Testis (tissue), 3 donors: Measurements from ENCODE around the gene OSTF1. TPM values are rescaled to one million over a fixed set of nuclear protein-coding genes. Genes with fewer than 3 reads are reported as not detected.

Experiments
- DNase-seq: peaks from one replicate; pipeline ENCODE4 v3.0.0-alpha.2; 2019
- H3K27ac ChIP-seq, 2 donors: fragments of 200-600 bp; sonication (generic); one replicate each; pipeline ENCODE4 v1.5.1; 2019
- H3K27me3 ChIP-seq: fragments of 200-600 bp; sonication (generic); one replicate; pipeline ENCODE4 v1.5.1; 2019
- H3K36me3 ChIP-seq: fragments of 200-600 bp; sonication (generic); one replicate; pipeline ENCODE4 v1.5.1; 2017; ENCODE audit warnings: low read depth; ENCODE audit errors: missing control alignments
- H3K4me1 ChIP-seq: fragments of 200-600 bp; sonication (generic); one replicate; pipeline ENCODE4 v1.5.1; 2019
- H3K4me3 ChIP-seq, 2 donors: fragments of 200-600 bp; sonication (generic); one replicate each; pipeline ENCODE4 v1.5.1; 2017 to 2019
- H3K9me3 ChIP-seq: fragments of 200-600 bp; sonication (generic); one replicate; pipeline ENCODE4 v1.5.1; 2017
- POLR2A ChIP-seq: fragments of 450-650 bp; IDR thresholded peaks from one replicate; pipeline ENCODE4 v1.6.1; 2017; ENCODE audit warnings: antibody characterized with exemption, mild to moderate bottlenecking, moderate library complexity
- WGBS, 2 donors: methylation state at CpG; one replicate each; pipeline ENCODE4 v1.1.5; 2018; 5-methylcytosine and 5-hydroxymethylcytosine counted together
- intact Hi-C: fragments of 100-400 bp; cut with DNase I; formaldehyde crosslinking; loops from one replicate; pipeline ENCODE4 v1.15.1; 2023; ENCODE audit warnings: low total_unique reads
- polyA plus RNA-seq: library from polyadenylated mRNA; stranded (reverse); fragments of 350-450 nt; fragmentation: Illumina TruSeq; extraction: RNeasy Lipid Tissue Mini Kit (QIAGEN cat#74804); gene quantifications from one replicate; pipeline ENCODE4 v1.2.3, GENCODE V29; 2014; ENCODE audit warnings: low read depth, low replicate concordance; ENCODE audit not compliant: insufficient read depth
- total RNA-seq, 2 donors: library from RNA; depleted of rRNA; stranded (reverse); fragments of >200 nt; gene quantifications; one replicate each; pipeline ENCODE4 v1.2.3, GENCODE V29; 2016
- TF ChIP-seq, protein P1 (sequence below), 3 experiments: fragments of 450-650 bp in 2 of 3; fragments of 200-600 bp in 1 of 3; sonication (generic) in 1 of 3; IDR thresholded peaks; one replicate each; pipeline ENCODE4 v1.5.1; 2016 to 2019; ENCODE audit warnings: antibody characterized with exemption in 3 of 3, mild to moderate bottlenecking in 2 of 3, moderate library complexity in 1 of 3

The OSTF1 gene
- total and polyA plus RNA-seq, 3 donors from 2014 or later = 25.2 to 34.2 (median 25.6) TPM

DNA sequence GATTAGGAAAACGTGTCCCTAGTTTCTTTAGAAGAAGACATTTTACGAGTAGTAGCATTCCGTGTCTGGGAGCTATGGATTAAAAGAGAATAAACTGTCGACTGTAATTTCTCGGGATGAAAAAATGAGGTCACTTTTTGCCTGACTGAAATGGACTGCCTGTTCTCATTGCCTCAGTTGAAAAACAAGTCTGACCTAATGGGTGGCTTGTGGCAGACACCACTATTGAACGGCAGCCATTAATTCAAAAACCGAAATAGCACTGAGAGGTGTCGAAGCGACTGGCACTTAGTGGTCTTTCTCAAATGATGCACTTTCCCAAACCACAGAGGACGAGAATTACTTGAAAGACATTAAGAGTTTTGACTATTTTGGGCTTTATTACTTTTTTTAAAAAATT lies 35.4 kb downstream of the OSTF1 start:
- DNase-seq = no peak
- H3K9me3 ChIP-seq = no peaks in the 10 kb centered on the region
- no peaks in the 10 kb centered on the region for H3K27me3 ChIP-seq
- H3K4me3 ChIP-seq = no peak overlapping the region
- no peaks in the 10 kb centered on the region for H3K4me1 ChIP-seq
- no peaks in the 10 kb centered on the region for H3K36me3 ChIP-seq
- no peak for TF ChIP-seq POLR2A
- TF ChIP-seq, protein P1, sequence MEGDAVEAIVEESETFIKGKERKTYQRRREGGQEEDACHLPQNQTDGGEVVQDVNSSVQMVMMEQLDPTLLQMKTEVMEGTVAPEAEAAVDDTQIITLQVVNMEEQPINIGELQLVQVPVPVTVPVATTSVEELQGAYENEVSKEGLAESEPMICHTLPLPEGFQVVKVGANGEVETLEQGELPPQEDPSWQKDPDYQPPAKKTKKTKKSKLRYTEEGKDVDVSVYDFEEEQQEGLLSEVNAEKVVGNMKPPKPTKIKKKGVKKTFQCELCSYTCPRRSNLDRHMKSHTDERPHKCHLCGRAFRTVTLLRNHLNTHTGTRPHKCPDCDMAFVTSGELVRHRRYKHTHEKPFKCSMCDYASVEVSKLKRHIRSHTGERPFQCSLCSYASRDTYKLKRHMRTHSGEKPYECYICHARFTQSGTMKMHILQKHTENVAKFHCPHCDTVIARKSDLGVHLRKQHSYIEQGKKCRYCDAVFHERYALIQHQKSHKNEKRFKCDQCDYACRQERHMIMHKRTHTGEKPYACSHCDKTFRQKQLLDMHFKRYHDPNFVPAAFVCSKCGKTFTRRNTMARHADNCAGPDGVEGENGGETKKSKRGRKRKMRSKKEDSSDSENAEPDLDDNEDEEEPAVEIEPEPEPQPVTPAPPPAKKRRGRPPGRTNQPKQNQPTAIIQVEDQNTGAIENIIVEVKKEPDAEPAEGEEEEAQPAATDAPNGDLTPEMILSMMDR (IDR thresholded peaks at IDR 0.05) = no peak
- 88 to 90% methylated on average over 10 of the region's 10 CpGs for WGBS, 2 donors
- no peak overlapping the region for H3K27ac ChIP-seq
- intact Hi-C loops = no loop called here

DNA sequence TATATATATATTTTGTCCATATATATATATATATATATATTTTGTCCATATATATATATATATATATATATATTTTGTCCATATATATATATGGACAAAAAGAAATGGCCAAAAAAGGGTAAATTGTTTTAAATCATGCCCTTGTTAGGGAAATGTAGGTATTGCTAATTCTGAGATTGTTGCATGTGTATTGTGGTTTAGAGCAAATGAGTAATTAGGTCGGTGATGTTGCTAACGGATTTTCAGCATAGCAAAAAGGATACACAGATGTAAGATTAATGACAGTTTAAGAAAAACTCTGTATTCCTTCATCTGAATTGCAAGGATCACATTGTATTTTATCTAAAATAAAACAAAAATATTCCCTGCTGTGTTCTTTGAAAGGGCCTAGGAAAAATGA lies 40.2 kb downstream of the OSTF1 start:
- TF ChIP-seq POLR2A = no peak
- TF ChIP-seq, protein P1 (IDR thresholded peaks at IDR 0.05) = no peak
- H3K27ac ChIP-seq = no peak overlapping the region
- no peaks in the 10 kb centered on the region for H3K9me3 ChIP-seq
- H3K36me3 ChIP-seq = no peaks in the 10 kb centered on the region
- H3K27me3 ChIP-seq = no peaks in the 10 kb centered on the region
- no peaks in the 10 kb centered on the region for H3K4me1 ChIP-seq
- WGBS, 2 donors = 87 to 89% methylated on average over 2 of the region's 2 CpGs
- no peak overlapping the region for H3K4me3 ChIP-seq
- DNase-seq = no peak
- intact Hi-C loops = no loop called here

DNA sequence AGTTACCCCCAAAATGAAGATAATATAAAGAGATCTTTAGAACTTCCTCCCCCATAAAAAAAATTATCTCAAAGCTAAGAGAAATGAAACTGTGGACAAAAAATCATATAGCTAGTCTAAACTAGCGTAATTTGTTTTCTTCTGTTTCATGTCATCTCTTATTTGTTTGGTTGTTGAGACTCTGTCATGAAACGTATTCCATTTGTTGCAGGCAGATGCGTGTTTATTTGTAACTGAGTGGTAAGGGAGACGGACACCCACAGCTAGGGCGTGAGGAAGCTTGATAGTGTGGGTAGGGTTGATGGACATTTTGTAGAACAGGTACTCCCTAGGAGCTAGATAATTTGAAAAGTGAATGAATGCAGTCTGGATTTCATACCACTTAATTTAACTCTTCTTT lies 41.9 kb downstream of the OSTF1 start:
- 96 to 97% methylated on average over 5 of the region's 5 CpGs for WGBS, 2 donors
- no peaks in the 10 kb centered on the region for H3K4me1 ChIP-seq
- no peak overlapping the region for H3K4me3 ChIP-seq
- intact Hi-C loops = no loop called here
- H3K27ac ChIP-seq = no peak overlapping the region
- H3K9me3 ChIP-seq = no peaks in the 10 kb centered on the region
- H3K36me3 ChIP-seq = no peaks in the 10 kb centered on the region
- H3K27me3 ChIP-seq = no peaks in the 10 kb centered on the region
- TF ChIP-seq, protein P1 (IDR thresholded peaks at IDR 0.05) = no peak
- TF ChIP-seq POLR2A = no peak
- DNase-seq = no peak

DNA sequence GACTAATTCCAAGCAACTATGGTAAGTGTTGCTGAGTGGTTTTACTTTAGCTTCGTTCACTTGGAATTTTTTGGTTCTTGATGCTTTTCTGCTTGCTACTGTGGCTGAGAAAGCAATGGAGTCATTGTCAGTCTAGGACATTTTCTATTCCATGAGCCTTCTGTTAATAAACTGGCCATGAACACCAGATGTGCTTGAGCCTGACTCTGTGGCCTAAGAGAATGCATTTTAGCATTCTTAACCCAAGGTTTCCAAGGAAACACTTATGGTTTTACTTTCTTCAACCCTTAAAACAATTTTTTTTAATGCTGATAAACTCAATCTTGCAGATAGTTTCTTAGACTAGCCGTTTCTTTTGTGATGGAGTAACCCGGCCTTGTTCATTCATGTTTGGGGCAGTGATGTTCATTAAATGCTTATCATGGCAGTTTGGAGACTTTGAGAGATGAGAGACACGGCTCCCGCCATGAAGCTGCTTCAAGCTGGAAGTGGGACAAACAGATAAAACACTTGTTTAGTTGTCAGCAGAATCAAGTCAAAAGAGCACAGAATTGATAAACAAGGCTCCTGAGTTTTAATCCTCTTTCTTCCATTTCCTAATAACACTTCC lies 42.4 kb downstream of the OSTF1 start:
- Histone ChIP-seq H3K36me3 (no peaks in the 10 kb centered on the region), H3K9me3 (no peaks in the 10 kb centered on the region), H3K4me1 (no peaks in the 10 kb centered on the region), H3K27me3 (no peaks in the 10 kb centered on the region), H3K4me3 (no peak overlapping the region), H3K27ac (no peak overlapping the region)
- TF ChIP-seq, protein P1 (IDR thresholded peaks at IDR 0.05) = no peak
- TF ChIP-seq POLR2A = no peak
- no peak for DNase-seq
- intact Hi-C loops = no loop called here
- 65 to 68% methylated on average over 5 of the region's 5 CpGs for WGBS, 2 donors

DNA sequence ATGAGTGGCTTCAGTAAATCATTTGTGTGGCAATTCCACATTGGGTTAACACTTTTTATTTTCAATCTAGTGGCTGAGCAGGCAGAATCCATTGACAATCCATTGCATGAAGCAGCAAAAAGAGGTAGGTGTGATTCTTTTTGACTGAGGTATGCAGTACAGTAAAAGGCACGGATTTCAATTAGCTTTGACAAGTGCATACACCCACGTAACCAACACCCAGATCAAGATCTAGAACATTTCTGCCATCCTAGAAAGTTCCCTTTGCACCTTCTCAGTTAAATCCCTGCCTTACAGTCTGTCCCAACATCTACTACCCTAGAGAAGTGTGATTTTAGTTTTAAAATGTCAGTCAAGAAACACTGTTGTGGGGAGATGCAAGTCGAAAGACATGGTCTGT lies 43.4 kb downstream of the OSTF1 start:
- Histone ChIP-seq H3K4me3 (no peak overlapping the region), H3K27me3 (no peaks in the 10 kb centered on the region), H3K27ac (no peak overlapping the region), H3K36me3 (no peaks in the 10 kb centered on the region), H3K4me1 (no peaks in the 10 kb centered on the region), H3K9me3 (no peaks in the 10 kb centered on the region)
- intact Hi-C loops = no loop called here
- DNase-seq = no peak
- TF ChIP-seq, protein P1 (IDR thresholded peaks at IDR 0.05) = no peak
- 96 to 98% methylated on average over 3 of the region's 3 CpGs for WGBS, 2 donors
